Adrenal gland (tissue), 12 donors: ENCODE measurements around the gene ARHGEF28. TPM values are rescaled to one million over a fixed set of nuclear protein-coding genes. Genes with fewer than 3 reads are reported as not detected.

Experiments
- DNase-seq, 7 donors: peaks; one replicate each; pipeline ENCODE4 v3.0.0-alpha.2; 2019 to 2020
- H3K27ac ChIP-seq, 5 donors: fragments of 200-600 bp; sonication (generic) in 4 of 5; 1 replicate in 3 of 5; 2 replicates in 2 of 5; pipeline versions ENCODE4 v1.5.1 to v1.8.0; 2016 to 2020; ENCODE audit warnings: mild to moderate bottlenecking in 1 of 5
- H3K27me3 ChIP-seq: fragments of 200-600 bp; 2 replicates; pipeline ENCODE4 v1.8.0; 2021
- H3K36me3 ChIP-seq, 2 donors: fragments of 200-600 bp; replicated peaks in 1 of 2; 1 replicate in 1 of 2; 2 replicates in 1 of 2; pipeline versions ENCODE4 v1.5.1 to v1.8.0; 2018 to 2022
- H3K4me1 ChIP-seq, 2 donors: fragments of 200-600 bp; replicated peaks in 1 of 2; 1 replicate in 1 of 2; 2 replicates in 1 of 2; pipeline versions ENCODE4 v1.5.1 to v1.8.0; 2018 to 2021
- H3K4me3 ChIP-seq, 4 donors: fragments of 200-600 bp; sonication (generic) in 3 of 4; one replicate each; pipeline ENCODE4 v1.5.1; 2016 to 2018
- H3K9me3 ChIP-seq, 3 donors: fragments of 200-600 bp; sonication (generic) in 1 of 3; replicated peaks in 1 of 3; 1 replicate in 2 of 3; 2 replicates in 1 of 3; pipeline versions ENCODE4 v1.5.1 to v1.8.0; 2016 to 2021
- CTCF ChIP-seq, 6 experiments: fragments of 450-650 bp in 4 of 6; fragments of 200-600 bp in 2 of 6; sonication (generic) in 1 of 6; IDR thresholded peaks; 1 replicate in 5 of 6; 2 replicates in 1 of 6; pipeline versions ENCODE4 v1.5.1 to v1.8.0; 2016 to 2021; ENCODE audit warnings: antibody characterized with exemption in 6 of 6, mild to moderate bottlenecking in 2 of 6, moderate library complexity in 1 of 6
- POLR2A ChIP-seq, 2 donors: fragments of 450-650 bp; IDR thresholded peaks; one replicate each; pipeline ENCODE4 v1.6.1; 2017; ENCODE audit warnings: antibody characterized with exemption in 2 of 2, mild to moderate bottlenecking in 2 of 2, moderate library complexity in 1 of 2
- WGBS, 4 donors: extraction: QIAGEN DNeasy Blood & Tissue Kit in 2 of 4; methylation state at CpG; one replicate each; pipeline versions ENCODE4 v1.1.5 to v1.1.7; 2013 to 2017; 5-methylcytosine and 5-hydroxymethylcytosine counted together
- intact Hi-C, 2 donors: fragments of 100-400 bp; cut with DNase I; formaldehyde crosslinking; loops; one replicate each; pipeline versions ENCODE4 v1.14.1 to v1.15.0; 2022 to 2023
- polyA plus RNA-seq, 3 donors: library from polyadenylated mRNA; stranded (reverse); fragments of 200-250 nt in 2 of 3; fragments of 350-450 nt in 1 of 3; fragmentation: Illumina TruSeq in 1 of 3; extraction: RNeasy Lipid Tissue Mini Kit (QIAGEN cat#74804) in 1 of 3; gene quantifications; one replicate each; pipeline ENCODE4 v1.2.3, GENCODE V29; 2013 to 2014
- total RNA-seq, 9 donors: library from RNA; depleted of rRNA in 4 of 9; stranded (reverse); fragments of >200 nt in 4 of 9; fragments of 120-200 nt in 1 of 9; fragmentation: NEBNext Ultra II Directional in 1 of 9; extraction: Animal tissue kit (Norgen Biotek cat#: 25700) in 1 of 9; gene quantifications; one replicate each; pipeline versions ENCODE4 v1.1.0 to v1.2.4, GENCODE V29; 2013 to 2023
- donor health status: healthy with polysubstance abuse.
- donor health status: Bipolar disorder and iron deficiency.
- donor health status: DM: yes; HTN: yes; CAD: no.
- donor health status: DM: no; HTN: no; CAD: no.
- donor health status: DM: no; HTN: no; CAD: no.
- donor health status: DM: yes; HTN: yes; CAD: no.

Gene ARHGEF28
- total and polyA plus RNA-seq, 12 donors: 25.3 to 138 (median 42.4) TPM

GRCh38 chr5:73960426-73960825 is 334.4 kb downstream of the ARHGEF28 start:
- TF ChIP-seq POLR2A (IDR thresholded peaks at IDR 0.05): no peak
- TF ChIP-seq CTCF (IDR thresholded peaks at IDR 0.05): no peak
- Histone ChIP-seq H3K27ac (no peak overlapping the region), H3K4me1 (no peaks in the 10 kb centered on the region), H3K36me3 (no peaks in the 10 kb centered on the region), H3K4me3 (no peak overlapping the region), H3K27me3 (no peaks in the 10 kb centered on the region), H3K9me3 (no peaks in the 10 kb centered on the region)
- DNase-seq: no peak
- 89 to 100% (median 94%) methylated on average over 1 of the region's 1 CpG for WGBS, 4 donors
- intact Hi-C loops: no loop called here

- intact Hi-C loops: no loop called here
- no peaks in the 10 kb centered on the region for H3K9me3 ChIP-seq
- H3K4me3 ChIP-seq: no peak overlapping the region
- H3K4me1 ChIP-seq: no peaks in the 10 kb centered on the region
- DNase-seq: no peak
- WGBS, 4 donors: 71 to 83% (median 78%) methylated on average over 8 of the region's 8 CpGs
- H3K27me3 ChIP-seq: no peaks in the 10 kb centered on the region
- H3K27ac ChIP-seq: no peak overlapping the region
- no peaks in the 10 kb centered on the region for H3K36me3 ChIP-seq
- no peak for TF ChIP-seq POLR2A (IDR thresholded peaks at IDR 0.05)
- TF ChIP-seq CTCF (IDR thresholded peaks at IDR 0.05): no peak
Measured at GRCh38 chr5:73962801-73963425, 336.9 kb downstream of the ARHGEF28 start.

- Histone ChIP-seq H3K4me3 (no peak overlapping the region), H3K9me3 (no peaks in the 10 kb centered on the region), H3K36me3 (no peaks in the 10 kb centered on the region), H3K27ac (no peak overlapping the region), H3K4me1 (no peaks in the 10 kb centered on the region), H3K27me3 (no peaks in the 10 kb centered on the region)
- WGBS, 4 donors: 75 to 86% (median 83%) methylated on average over 2 to 3 of the region's 3 CpGs
- TF ChIP-seq CTCF (IDR thresholded peaks at IDR 0.05): no peak
- TF ChIP-seq POLR2A (IDR thresholded peaks at IDR 0.05): no peak
- intact Hi-C loops: no loop called here
- DNase-seq: no peak
Measured at GRCh38 chr5:73964352-73964865, 338.4 kb downstream of the ARHGEF28 start.

GRCh38 chr5:73966451-73966850 is 340.5 kb downstream of the ARHGEF28 start:
- no peak for TF ChIP-seq POLR2A (IDR thresholded peaks at IDR 0.05)
- TF ChIP-seq CTCF (IDR thresholded peaks at IDR 0.05): no peak
- Histone ChIP-seq H3K4me3 (no peak overlapping the region), H3K36me3 (no peaks in the 10 kb centered on the region), H3K27ac (no peak overlapping the region), H3K9me3 (no peaks in the 10 kb centered on the region), H3K27me3 (no peaks in the 10 kb centered on the region), H3K4me1 (no peaks in the 10 kb centered on the region)
- intact Hi-C loops: no loop called here
- 87 to 94% (median 93%) methylated on average over 3 of the region's 3 CpGs for WGBS, 4 donors
- DNase-seq: no peak
